ENCODE results near the gene MYOF. TPM values are rescaled to one million over a fixed set of nuclear protein-coding genes. Genes with fewer than 3 reads are reported as not detected.

MYOF gene
- total and polyA plus RNA-seq, 2 of the 8 experiments (the other 6 are each of a cell fraction or from before 2014, with no cell fraction given): 0.98 to 2.3 TPM

DNA sequence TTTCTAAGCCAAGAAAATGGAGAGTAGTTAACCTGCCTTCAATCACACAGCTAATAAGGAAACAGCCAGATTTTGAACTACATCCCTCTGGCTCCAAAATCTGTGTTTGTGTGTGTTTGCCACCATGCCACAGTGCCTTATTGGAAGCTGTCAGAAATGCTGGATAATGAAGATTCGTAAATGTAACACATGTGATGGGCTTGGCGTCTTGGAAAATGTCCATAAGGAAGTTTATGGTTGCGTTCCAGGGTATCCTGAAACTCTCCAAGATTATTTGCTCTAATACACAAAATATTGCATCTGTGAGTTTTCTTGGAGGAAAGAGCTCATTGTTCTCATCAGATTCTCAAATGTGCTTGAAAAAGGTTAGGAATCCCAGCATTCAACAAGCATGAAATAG is 22.7 kb downstream of the MYOF start (continued):
- TF ChIP-seq, protein P1, sequence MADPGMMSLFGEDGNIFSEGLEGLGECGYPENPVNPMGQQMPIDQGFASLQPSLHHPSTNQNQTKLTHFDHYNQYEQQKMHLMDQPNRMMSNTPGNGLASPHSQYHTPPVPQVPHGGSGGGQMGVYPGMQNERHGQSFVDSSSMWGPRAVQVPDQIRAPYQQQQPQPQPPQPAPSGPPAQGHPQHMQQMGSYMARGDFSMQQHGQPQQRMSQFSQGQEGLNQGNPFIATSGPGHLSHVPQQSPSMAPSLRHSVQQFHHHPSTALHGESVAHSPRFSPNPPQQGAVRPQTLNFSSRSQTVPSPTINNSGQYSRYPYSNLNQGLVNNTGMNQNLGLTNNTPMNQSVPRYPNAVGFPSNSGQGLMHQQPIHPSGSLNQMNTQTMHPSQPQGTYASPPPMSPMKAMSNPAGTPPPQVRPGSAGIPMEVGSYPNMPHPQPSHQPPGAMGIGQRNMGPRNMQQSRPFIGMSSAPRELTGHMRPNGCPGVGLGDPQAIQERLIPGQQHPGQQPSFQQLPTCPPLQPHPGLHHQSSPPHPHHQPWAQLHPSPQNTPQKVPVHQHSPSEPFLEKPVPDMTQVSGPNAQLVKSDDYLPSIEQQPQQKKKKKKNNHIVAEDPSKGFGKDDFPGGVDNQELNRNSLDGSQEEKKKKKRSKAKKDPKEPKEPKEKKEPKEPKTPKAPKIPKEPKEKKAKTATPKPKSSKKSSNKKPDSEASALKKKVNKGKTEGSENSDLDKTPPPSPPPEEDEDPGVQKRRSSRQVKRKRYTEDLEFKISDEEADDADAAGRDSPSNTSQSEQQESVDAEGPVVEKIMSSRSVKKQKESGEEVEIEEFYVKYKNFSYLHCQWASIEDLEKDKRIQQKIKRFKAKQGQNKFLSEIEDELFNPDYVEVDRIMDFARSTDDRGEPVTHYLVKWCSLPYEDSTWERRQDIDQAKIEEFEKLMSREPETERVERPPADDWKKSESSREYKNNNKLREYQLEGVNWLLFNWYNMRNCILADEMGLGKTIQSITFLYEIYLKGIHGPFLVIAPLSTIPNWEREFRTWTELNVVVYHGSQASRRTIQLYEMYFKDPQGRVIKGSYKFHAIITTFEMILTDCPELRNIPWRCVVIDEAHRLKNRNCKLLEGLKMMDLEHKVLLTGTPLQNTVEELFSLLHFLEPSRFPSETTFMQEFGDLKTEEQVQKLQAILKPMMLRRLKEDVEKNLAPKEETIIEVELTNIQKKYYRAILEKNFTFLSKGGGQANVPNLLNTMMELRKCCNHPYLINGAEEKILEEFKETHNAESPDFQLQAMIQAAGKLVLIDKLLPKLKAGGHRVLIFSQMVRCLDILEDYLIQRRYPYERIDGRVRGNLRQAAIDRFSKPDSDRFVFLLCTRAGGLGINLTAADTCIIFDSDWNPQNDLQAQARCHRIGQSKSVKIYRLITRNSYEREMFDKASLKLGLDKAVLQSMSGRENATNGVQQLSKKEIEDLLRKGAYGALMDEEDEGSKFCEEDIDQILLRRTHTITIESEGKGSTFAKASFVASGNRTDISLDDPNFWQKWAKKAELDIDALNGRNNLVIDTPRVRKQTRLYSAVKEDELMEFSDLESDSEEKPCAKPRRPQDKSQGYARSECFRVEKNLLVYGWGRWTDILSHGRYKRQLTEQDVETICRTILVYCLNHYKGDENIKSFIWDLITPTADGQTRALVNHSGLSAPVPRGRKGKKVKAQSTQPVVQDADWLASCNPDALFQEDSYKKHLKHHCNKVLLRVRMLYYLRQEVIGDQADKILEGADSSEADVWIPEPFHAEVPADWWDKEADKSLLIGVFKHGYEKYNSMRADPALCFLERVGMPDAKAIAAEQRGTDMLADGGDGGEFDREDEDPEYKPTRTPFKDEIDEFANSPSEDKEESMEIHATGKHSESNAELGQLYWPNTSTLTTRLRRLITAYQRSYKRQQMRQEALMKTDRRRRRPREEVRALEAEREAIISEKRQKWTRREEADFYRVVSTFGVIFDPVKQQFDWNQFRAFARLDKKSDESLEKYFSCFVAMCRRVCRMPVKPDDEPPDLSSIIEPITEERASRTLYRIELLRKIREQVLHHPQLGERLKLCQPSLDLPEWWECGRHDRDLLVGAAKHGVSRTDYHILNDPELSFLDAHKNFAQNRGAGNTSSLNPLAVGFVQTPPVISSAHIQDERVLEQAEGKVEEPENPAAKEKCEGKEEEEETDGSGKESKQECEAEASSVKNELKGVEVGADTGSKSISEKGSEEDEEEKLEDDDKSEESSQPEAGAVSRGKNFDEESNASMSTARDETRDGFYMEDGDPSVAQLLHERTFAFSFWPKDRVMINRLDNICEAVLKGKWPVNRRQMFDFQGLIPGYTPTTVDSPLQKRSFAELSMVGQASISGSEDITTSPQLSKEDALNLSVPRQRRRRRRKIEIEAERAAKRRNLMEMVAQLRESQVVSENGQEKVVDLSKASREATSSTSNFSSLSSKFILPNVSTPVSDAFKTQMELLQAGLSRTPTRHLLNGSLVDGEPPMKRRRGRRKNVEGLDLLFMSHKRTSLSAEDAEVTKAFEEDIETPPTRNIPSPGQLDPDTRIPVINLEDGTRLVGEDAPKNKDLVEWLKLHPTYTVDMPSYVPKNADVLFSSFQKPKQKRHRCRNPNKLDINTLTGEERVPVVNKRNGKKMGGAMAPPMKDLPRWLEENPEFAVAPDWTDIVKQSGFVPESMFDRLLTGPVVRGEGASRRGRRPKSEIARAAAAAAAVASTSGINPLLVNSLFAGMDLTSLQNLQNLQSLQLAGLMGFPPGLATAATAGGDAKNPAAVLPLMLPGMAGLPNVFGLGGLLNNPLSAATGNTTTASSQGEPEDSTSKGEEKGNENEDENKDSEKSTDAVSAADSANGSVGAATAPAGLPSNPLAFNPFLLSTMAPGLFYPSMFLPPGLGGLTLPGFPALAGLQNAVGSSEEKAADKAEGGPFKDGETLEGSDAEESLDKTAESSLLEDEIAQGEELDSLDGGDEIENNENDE (IDR thresholded peaks at IDR 0.05; ENCODE audit: insufficient replicate concordance, low read length): no peak
